Activated T-cell treated with anti-CD3 and anti-CD28 coated beads, Interleukin-2, amount 50 U/mL, for 1 hour (primary cell): ENCODE measurements around the gene FAM81A.
"Not testable (repeated sequence)": the region's sequence is repeated elsewhere in the genome, so short reads cannot be mapped to it uniquely, and the experiment has no call there.

ENCODE experiments used
- DNase-seq: peaks from one replicate; pipeline ENCODE4 v3.0.0-alpha.2; 2020

Gene FAM81A

DNA sequence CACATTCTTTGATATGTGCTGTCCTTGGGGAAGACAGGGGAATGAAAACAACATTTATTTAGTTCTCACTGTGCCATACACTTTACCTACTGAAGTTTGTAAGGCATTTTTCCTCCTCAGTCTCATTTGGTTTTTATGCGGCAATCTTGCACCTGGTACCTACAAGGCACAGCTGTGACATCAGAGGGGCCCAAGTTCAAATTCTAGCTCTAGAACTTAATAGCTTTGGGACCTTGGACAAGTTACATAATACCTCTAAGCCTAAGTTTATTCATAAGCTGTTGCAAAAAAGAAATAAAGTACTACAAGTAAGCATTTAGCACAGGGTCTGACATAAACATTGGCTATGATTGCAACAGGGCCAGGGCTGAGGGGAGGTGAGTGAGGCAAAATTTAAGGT lies 5.6 kb upstream of the FAM81A start:
- DNase-seq: no peak

DNA sequence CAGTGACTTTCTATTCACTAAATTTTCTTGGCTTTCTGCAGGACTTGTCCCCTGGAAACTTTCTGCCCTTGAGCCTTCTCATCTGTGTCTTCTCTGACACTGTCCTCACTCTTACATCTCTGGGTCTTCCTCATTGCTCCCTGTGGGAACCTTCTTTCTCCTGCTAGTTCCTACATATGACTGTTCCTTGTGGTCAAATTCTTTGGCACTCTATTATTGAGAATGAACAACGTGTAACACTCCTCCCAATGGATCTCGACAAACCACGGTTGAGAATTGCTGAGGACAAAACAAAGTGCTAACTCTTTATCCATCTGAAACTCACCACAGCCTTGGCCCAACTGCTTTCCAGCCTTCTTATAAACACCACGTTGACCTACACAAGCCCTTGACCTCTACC lies 3.5 kb upstream of the FAM81A start:
- no peak for DNase-seq

DNA sequence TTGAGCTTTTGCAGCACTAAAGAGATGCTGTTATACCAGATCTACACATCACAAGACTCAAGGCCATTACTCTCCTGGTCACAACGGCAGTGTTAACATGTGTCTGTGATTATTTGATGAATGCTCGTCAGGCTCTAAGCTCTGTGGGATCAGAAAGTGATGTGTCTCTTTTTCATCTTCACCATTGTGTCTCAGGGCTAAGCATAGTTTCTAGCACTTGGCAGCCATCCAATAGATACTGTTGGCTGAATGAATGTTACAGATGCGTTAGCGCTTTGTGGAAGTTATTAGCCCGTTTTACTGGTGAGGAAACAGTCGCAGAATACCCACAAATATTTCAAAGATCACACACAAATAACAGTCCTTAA lies 1.2 kb upstream of the FAM81A start:
- DNase-seq: no peak

DNA sequence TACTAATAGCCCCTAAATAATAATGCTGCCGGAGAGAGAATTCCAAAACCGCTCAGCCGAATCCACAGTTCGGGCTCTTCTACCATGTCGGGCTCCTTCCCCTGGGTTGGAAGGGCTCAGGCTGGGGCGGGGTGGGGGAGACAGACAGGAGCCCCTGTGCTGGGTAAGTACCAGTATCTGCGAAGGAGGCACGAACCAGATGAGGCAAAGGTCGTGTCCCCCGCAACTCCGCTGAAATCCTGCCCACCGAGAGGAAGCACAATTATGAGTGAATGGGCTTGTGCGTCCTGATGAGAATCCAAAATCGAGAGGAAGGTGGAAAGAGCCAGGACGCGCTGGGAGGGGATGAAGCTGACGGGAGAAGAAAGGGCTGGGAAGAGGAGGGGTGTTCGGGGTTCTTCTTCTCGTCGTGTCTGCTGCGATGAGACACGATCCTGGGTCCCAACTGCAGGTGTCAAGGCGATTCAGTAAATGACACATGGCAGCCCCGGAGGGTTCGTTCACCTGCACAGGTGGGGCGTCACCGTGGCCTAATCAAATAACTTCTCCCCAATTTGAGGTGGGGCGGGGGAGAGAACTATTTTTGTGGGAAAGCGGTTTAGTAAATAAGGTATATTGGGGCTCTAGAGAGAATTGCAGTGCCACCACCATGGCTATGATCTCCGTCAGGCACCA lies 707 bp upstream of the FAM81A start:
- DNase-seq: no peak

DNA sequence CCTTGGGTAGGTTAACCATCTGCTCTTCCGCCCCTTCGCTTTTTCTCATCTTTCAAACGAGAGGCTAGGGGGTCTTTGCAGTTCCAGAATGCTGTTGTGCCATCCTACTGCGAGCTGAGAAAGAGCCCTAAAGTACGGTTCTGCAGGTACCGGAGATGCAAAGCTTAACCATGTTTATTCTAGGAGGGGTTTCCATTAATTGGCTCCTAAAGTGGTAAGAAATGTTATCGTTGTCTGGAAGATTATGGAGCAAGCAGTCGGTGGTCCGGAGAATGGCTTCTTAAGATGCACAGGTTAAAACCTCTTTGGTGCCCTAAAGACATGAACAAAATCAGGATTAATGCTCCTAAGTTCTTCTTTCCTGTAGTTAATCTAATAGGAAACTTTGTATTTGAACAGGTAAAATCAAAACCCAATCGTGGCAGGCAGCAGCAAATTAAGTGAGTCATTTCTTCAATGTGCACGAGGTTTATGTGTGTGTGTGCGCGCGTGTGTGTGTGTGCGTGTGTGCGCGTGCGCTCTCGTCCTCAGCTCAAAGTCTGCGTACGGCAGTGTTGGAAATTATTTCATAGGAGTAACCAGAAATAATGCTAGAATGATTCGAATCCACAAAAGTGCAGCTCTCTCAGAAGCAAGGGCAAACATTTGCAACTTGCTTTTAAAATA lies 772 bp downstream of the FAM81A start:
- no peak for DNase-seq

DNA sequence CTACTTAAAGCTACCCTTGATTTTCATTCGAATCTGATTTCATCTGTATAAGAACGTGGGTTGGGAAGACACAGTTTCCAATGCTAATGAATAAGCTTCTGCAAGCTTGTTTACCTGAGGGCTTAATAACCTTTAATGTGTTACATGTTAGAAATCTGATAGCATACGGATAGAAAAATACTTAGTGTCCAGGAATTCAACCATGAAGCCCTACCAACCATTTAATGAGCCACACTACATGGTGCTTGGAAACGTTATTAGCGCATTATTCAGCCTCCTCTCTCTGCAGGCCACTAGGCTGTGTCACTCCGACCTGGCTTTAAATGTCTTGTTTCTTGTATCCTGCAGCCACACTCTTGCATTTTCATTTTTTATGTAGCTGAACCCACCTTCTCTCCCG lies 1.6 kb downstream of the FAM81A start:
- DNase-seq: no peak

DNA sequence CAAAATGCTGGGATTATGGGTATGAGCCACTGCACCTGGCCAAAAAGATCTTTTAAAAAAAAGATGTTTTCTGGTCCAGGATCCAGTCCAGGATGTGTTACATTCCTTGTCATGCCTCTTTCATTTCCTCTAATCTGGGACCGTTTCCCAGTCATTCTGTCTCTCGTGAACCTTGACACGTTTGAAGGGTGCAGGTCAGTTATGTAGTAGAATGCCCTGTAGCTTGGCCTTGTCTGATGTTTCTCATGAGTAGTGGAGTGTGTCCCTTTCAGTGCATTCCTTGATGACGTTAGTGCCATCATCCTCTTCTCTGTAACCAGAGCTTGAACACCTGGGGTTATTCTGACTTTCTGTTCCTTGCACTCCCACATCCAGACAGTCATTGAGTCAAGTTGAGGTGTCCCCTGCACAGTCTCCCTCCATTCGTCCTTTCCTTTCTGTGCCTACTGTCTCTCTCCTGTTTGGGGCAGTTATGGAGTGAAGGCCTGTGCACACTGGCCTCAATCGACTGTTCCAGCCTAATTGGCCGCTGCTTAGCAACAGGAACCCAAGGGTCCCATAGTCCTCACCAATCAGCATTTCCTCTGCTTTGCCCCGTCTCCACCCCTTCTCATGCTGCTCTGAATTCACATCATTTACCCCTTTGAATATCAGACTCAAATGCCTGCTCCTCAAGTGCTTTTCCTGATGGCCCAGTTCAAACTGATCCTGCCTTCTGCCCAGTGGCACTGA lies 5.5 kb downstream of the FAM81A start:
- no peak for DNase-seq

DNA sequence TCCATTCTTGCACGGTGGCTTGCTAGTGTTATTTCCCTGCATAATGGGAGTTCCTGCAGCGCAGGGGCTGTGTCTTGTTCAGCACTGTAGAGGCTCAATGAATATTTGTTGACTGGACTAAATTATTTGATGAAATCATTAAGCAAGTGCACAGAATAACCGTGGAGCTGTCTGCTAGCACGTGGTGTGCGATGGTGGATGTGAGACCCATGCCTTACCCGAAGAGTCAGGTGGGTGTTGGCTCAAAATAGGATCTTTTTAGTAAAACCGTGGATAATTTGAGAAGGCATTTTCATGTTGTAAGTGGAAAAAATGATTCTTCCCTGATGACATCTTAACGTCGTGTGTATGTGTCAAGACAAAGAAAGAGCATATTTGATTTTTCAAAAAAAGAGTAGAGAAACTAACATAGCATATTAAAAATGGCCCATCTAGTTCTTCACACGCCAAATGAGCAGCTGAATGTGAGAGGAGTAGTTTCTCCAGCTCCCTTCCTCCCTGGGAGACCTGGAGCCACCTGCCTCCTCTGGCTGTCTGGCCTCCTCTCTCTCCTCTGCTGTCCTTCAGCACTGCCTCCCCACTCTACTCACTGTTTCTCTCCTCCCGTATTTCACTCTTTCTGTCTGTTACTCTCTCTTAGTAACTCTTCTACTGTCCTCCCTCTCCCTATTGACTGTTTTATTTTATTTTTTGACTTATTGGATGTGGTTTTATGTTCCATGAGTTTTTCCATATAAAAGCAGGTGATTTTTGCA lies 6.3 kb downstream of the FAM81A start:
- no peak for DNase-seq

DNA sequence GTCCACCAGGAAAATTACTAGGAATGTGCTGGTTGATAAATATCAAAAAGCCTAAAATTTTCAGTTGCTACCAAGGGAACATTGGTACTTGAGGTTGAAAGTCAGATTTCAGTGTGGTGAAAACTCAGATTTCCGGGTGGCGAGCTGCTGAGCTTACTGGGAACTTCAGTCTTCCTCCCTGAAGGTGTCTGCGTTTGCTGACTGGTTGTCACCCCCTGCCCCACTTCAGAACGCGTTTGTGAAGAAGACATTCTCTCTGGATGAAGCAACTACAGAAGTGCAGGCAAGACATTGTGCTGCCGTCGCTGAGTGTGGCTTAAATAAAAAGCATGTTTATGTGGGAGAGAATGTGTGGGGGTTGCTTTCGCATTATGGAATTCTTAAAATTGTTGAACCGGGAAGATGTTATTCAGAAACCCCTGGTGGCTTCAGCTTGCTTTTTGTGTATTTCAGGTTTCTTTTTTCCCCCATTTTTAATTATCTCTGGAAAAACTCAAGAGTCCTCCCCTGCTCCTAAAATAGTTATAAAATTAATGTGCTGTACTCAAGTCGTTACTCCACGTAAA lies 7.1 kb downstream of the FAM81A start:
- DNase-seq: no peak

DNA sequence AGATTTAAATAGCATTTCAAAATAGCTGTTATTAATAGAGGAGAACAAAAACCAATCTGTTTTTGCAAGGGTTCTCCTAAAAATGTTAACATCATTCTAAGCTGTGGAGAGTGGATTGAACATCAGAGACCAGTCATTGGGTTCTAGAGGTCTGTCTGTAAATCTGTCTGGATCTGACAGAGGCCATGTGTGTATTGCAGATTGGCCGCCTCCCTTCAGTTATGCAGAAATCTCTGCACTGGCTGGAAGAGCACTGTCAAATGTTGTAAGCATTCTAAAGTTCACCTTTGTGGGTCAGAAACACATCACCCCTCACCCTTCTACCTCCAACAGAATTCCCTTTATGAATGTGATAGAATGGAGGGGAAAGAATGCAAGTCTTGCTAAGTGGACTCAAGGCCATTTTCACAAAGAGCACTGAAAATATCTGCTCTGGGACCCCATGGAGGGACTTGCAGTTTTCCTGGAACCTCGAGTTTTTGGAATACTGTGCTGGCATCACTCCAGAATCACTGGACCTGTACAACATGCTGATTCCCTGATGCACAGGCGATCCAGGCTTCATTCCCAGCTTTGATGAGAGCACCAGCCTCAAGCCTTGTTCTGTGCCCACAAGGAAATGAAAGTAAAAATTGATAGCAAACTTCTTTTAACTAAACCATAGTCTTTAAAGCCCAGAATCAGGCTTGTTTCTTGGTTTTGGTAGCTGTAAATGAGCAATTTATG lies 8.4 kb downstream of the FAM81A start:
- no peak for DNase-seq

DNA sequence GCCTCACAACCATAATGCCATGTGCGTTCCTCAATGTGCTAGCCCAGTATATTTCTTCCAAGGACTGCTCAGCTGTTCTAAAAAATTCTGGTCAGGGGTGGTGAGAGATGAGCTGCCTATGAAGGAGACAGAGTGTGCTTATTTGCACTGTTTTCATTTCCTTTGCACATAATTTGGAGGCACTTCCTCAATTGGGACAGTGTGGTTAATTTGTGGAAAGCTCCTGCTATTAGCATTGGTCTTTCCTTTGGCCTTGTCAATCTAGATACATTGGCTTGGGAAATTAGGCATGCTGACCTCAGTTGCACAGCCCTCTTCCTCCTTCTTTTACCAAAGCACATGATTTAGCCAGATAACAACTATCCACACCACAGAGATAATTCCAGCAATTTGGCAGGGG lies 9.4 kb downstream of the FAM81A start:
- DNase-seq: no peak

DNA sequence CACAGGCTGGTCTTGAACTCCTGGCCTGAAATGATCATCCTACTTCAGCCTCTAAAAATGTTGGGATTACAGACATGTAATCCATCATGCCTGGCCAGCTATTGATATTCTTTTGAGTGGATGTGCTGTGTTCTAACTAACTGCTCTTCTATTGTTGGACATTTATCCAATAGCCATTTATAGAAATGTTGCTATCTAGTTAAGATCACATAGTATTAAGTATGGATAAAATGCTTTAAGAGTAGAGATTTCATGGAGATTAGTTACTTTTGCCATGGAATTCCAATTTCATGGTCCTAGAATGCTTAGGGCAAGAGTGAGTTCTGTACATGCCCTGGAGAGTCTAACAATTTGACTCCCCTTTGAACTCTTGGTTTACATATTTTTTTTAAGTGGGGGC lies 10.9 kb downstream of the FAM81A start:
- no peak for DNase-seq

DNA sequence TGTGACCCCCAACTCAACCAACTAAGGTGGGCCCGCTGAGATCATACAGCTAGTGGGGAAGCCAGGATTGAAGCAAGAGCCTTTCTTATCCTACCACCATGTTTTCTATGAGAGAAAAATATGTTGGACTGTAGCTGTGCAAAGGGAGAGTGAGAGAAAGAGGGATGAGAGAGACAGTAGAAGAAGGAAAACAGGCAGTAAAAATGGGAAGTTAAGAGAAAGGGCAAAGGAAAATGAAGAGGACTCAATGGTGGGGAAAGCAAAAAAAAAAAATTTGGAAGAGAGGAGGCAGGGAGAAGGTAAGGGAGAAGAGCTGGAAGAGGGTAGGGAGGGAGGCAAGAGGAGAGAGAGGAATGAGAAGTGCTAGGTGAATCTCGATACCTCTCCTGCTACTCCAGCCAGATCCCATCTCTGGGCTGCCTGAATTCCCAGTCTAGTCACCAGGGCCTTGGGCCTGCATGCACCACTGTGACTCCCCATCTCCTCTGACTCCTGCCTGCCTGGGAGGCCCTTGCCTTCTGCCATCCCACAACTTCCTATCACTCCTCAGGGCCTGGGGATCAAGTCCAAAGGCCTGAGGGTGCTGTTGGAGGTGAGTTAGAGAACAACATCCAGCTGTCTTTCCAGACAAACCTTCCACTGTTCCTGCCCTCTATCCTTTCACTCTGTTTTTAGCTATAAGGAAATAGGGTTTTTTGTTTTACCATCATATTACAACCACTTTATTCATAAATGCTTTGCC lies 15.7 kb downstream of the FAM81A start:
- DNase-seq: no peak

DNA sequence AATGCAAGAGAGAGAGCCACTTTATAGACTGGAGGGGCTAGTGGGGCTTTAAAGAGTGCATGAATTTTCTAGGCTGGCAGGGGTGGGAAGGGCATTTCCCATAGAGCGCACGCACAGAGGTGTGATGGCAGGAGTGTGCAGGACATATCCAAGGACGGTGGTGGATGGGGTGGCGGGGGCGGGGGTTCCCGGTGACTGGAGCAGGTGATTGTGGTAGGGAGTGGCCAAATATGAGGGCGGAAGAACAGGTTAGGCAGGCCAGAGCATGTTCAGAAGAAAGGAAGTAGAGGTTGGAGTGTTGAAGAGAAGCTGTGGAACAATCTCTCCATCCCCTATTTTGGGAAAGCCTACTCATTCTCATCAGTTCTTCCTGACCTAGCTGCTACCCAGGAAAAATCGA lies 18.1 kb downstream of the FAM81A start:
- no peak for DNase-seq

DNA sequence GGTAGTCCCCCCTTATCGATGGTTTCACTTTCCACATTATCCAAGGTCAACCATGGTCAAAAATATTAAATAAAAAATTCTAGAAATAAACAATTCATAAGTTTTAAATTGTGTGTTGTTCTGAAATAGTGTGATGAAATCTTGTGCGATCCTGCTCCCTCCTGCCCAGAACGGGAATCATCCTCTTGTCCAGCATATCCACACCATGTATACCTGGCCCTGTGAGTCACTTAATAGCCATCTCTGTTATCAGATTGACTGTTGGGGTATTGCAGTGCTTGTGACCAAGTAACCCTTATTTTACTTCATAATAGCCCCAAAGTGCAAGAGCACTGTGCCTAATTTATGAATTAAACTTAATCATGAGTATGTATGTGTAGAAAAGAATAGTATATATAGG lies 19.1 kb downstream of the FAM81A start:
- DNase-seq: no peak

DNA sequence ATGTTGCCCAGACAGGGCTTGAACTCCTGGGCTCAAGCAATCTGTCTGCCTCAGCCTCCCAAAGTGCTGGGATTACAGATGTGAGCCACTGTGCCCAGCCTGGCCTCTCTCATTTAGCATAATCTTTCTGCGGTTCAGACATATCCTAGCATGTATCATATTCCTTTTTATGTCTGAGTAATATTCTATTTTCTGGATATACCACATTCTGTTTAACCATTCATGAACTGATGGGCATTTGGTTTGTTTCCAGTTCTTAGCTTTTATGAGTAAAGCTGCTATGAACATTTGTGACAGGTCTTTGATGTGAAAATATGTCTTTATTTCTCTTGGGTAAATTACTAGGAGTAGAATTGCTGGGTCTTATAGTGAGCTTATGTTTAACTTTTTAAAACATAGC lies 23.5 kb downstream of the FAM81A start:
- no peak for DNase-seq

DNA sequence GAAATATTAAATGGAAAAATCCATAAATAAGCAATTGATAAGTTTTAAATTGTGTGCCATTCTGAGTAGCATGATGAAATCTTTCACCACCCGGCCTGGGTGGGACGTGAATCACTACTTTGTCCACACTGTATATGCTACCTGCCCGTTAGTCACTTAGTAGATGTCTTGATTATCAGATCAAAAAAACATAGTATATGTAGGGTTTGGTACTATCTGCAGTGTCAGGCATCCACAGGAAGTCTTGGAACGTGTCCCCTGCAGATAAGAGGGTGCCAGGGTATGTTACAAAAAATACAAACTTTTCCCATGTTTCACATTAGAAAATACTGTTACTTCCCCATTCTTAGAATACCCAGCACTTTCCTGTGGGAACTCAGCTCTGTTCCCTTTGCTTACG lies 35.2 kb downstream of the FAM81A start:
- no peak for DNase-seq

DNA sequence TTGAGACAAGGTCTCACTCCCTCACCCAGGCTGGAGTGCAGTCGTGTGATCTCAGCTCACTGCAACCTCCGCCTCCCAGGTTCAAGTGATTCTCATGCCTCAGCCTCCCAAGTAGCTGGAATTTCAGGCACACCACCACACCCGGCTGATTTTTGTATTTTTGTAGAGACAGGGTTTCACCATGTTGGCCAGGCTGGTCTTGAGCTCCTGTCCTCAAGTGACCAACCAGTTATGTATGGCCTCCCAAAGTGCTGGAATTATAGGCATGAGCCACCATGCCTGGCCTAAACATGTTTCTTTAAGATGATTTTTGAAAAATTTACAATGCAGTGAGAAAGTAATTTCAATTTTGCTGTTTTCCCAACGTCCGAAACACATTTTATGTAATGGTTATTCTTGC lies 37.2 kb downstream of the FAM81A start:
- not testable (repeated sequence) for DNase-seq

DNA sequence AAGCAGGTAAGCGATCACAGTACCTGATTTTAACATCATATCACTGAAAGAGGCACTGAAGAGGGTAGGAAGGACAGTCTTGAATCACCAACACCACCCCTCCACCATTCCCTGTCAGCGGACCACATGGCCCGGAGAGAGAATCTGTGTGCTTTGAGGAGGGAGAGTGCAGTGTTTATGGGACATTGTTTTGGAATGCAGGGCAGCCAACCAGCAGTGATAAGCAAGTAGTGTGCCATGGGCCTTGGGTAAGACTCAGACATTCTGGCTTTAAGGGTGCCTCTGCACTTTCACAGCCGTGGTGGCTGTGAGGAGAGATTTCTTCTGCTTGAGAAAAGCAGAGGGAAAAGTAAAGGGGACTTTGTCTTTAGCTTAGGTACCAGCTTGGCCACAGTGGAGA lies 46.4 kb downstream of the FAM81A start:
- no peak for DNase-seq

DNA sequence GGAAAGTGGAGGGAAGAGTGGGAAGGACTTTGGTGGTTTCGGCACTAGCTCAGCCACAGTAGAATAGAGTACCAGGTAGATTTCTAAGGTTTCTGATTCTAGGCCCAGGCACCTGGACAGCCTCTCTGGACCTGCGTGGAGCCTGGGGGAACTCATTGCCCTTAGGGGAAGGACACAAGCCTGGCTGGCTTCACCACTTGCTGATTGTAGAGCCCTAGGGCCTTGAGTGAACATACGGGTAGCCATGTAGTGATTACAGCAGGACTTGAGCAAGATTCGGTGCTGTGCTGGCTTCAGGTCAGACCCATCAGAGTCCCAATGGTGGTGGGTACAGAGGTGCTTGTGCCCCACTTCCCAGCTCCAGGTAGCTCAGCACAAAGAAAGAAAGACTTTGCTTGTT lies 47.0 kb downstream of the FAM81A start:
- DNase-seq: no peak

DNA sequence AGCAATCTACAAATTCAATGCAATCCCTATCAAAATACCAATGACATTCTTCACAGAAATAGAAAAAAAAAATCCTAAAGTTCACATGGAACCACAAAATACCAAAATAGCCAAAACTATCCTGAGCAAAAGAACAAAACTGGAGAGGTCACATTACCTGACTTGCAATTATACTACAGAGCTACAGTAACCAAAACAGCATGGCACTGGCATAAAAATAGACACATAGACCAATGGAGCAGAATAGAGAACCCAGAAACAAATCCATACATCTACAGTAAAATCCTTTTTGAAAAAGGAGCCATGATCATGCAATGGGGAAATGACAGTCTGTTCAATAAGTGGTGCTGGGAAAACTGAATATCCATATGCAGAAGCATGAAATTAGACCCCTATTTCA lies 51.5 kb downstream of the FAM81A start:
- DNase-seq: not testable (repeated sequence)

DNA sequence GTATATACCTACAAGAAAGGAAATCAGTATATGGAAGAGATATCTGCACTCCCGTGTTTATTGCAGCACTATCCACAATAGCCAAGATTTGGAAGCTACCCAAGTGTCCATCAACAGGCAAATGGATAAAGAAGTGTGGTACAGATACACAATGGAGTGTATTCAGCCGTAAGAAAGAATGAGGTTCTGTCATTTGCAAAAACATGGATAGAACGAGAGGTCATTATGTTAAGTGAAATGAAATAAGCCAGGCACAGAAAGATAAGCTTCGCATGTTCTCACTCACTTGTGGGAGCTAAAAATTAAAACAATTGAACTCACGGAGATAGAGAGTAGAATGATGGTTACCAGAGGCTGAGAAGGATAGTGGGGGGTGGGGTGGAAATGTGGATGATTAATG lies 53.1 kb downstream of the FAM81A start:
- no peak for DNase-seq
